Lung (tissue), 12 donors: ENCODE data around the gene SRPK2. TPM values are rescaled to one million over a fixed set of nuclear protein-coding genes. Genes with fewer than 3 reads are reported as not detected.
"Not testable (repeated sequence)": the region's sequence is repeated elsewhere in the genome, so short reads cannot be mapped to it uniquely, and the experiment has no call there.

Source experiments
- ATAC-seq: fragments of 200-7000 bp; cut with Tn5 transposase; one replicate; pipeline ENCODE4 v1.9.1; 2020; ENCODE audit warnings: moderate number of reproducible peaks; ENCODE audit not compliant: insufficient read depth, low FRiP score
- DNase-seq, 3 donors: peaks; one replicate each; pipeline ENCODE4 v3.0.0-alpha.2; 2013 to 2017
- H3K27ac ChIP-seq, 2 donors: one replicate each; pipeline ENCODE4 v1.5.1; 2013; ENCODE audit warnings: mild to moderate bottlenecking in 2 of 2, moderate library complexity in 2 of 2, control low read depth in 1 of 2, inconsistent platforms in 1 of 2, low read depth in 1 of 2, low read length in 1 of 2
- H3K27me3 ChIP-seq, 3 donors: one replicate each; pipeline ENCODE4 v1.5.1; 2013; ENCODE audit warnings: low read length in 2 of 3; ENCODE audit not compliant: control insufficient read depth in 3 of 3, insufficient read depth in 3 of 3
- H3K36me3 ChIP-seq, 4 donors: one replicate each; pipeline ENCODE4 v1.5.1; 2013; ENCODE audit warnings: low read length in 4 of 4, mild to moderate bottlenecking in 1 of 4, moderate library complexity in 1 of 4; ENCODE audit not compliant: control insufficient read depth in 4 of 4, insufficient read depth in 4 of 4
- H3K4me1 ChIP-seq, 5 donors: one replicate each; pipeline ENCODE4 v1.5.1; 2013; ENCODE audit warnings: low read length in 5 of 5, mild to moderate bottlenecking in 2 of 5, moderate library complexity in 1 of 5; ENCODE audit not compliant: control insufficient read depth in 5 of 5, insufficient read depth in 5 of 5
- H3K4me3 ChIP-seq: one replicate; pipeline ENCODE4 v1.5.1; 2013; ENCODE audit warnings: mild to moderate bottlenecking, control low read depth, moderate library complexity
- H3K9ac ChIP-seq, 2 donors: one replicate each; pipeline ENCODE4 v1.5.1; 2013; ENCODE audit warnings: low read length in 2 of 2, control low read depth in 1 of 2; ENCODE audit not compliant: insufficient read depth in 1 of 2
- H3K9me3 ChIP-seq, 4 donors: one replicate each; pipeline ENCODE4 v1.5.1; 2013; ENCODE audit warnings: low read length in 3 of 4, mild to moderate bottlenecking in 1 of 4, moderate library complexity in 1 of 4; ENCODE audit not compliant: control insufficient read depth in 4 of 4, insufficient read depth in 3 of 4
- WGBS, 2 donors: extraction: QIAGEN DNeasy Blood & Tissue Kit; methylation state at CpG; one replicate each; pipeline ENCODE4 v1.1.7; 2013; 5-methylcytosine and 5-hydroxymethylcytosine counted together
- polyA plus RNA-seq, 2 donors: library from polyadenylated mRNA; stranded (reverse); fragments of 200-250 nt; gene quantifications; one replicate each; pipeline ENCODE4 v1.2.1, GENCODE V29; 2013
- total RNA-seq, 2 donors: library from RNA; depleted of rRNA in 1 of 2; stranded (reverse); fragments of >200 nt in 1 of 2; gene quantifications; one replicate each; pipeline ENCODE4 v1.2.1, GENCODE V29; 2014 to 2021
- TF ChIP-seq, protein P1 (sequence below): IDR thresholded peaks from 2 replicates; pipeline ENCODE4 v1.5.1; 2012; ENCODE audit warnings: mild to moderate bottlenecking; ENCODE audit errors: control extremely low read depth, extremely low read depth
- donor health status: control.
- donor health status: control.
- donor health status: Bipolar disorder and iron deficiency.
- donor health status: healthy.
- donor health status: DM: yes; HTN: yes; CAD: no.

Gene SRPK2
- total and polyA plus RNA-seq, 4 donors: 10.8 to 71.2 (median 23.2) TPM

DNA sequence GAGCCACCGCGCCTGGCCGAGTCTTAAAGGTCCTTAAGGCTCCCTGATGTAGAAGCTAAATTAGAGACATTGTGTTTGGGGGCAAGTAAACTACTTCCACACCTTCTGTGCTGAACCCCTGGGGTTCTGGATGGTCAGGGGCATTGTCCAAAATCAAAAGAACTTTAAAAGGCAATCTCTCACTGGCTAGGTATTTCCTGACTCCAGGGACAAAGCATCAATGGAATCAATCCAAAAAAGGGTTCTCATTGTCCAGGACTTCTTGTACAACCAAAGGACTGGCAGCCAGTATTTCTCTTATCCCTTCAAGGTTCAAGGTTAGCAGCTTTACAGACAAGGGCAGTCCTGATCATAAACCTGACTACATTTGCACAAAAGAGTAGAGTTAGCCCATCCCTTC lies 24.0 kb downstream of the SRPK2 start:
- Histone ChIP-seq H3K36me3 (no peaks in the 10 kb centered on the region), H3K4me3 (no peak overlapping the region), H3K27ac (no peak overlapping the region), H3K27me3 (no peaks in the 10 kb centered on the region), H3K9ac (no peak overlapping the region), H3K4me1 (peaks cover 0 to 4% (median 0%) of the 10 kb centered on the region in 5 donors), H3K9me3 (no peaks in the 10 kb centered on the region)
- TF ChIP-seq, protein P1, sequence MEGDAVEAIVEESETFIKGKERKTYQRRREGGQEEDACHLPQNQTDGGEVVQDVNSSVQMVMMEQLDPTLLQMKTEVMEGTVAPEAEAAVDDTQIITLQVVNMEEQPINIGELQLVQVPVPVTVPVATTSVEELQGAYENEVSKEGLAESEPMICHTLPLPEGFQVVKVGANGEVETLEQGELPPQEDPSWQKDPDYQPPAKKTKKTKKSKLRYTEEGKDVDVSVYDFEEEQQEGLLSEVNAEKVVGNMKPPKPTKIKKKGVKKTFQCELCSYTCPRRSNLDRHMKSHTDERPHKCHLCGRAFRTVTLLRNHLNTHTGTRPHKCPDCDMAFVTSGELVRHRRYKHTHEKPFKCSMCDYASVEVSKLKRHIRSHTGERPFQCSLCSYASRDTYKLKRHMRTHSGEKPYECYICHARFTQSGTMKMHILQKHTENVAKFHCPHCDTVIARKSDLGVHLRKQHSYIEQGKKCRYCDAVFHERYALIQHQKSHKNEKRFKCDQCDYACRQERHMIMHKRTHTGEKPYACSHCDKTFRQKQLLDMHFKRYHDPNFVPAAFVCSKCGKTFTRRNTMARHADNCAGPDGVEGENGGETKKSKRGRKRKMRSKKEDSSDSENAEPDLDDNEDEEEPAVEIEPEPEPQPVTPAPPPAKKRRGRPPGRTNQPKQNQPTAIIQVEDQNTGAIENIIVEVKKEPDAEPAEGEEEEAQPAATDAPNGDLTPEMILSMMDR: no peak
- no peak for DNase-seq
- 93 to 94% methylated on average over 3 of the region's 3 CpGs for WGBS, 2 donors
- ATAC-seq: no peak

DNA sequence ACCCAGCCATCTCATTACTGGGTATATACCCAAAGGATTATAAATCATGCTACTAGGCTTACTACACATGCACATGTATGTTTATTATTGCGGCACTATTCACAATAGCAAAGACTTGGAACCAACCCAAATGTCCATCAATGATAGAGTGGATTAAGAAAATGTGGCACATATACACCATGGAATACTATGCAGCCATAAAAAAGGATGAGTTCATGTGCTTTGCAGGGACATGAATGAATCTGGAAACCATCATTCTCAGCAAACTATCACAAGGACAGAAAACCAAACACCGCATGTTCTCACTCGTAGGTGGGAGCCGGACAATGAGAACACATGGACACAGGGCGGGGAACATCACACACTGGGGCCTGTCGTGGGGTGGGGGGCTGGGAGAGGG lies 25.1 kb downstream of the SRPK2 start:
- H3K9ac ChIP-seq, H3K4me3 ChIP-seq, H3K36me3 ChIP-seq, ATAC-seq, H3K4me1 ChIP-seq, DNase-seq, H3K9me3 ChIP-seq, H3K27me3 ChIP-seq, H3K27ac ChIP-seq: not testable (repeated sequence)
- 96% methylated on average over 6 of the region's 6 CpGs for WGBS, 2 donors

DNA sequence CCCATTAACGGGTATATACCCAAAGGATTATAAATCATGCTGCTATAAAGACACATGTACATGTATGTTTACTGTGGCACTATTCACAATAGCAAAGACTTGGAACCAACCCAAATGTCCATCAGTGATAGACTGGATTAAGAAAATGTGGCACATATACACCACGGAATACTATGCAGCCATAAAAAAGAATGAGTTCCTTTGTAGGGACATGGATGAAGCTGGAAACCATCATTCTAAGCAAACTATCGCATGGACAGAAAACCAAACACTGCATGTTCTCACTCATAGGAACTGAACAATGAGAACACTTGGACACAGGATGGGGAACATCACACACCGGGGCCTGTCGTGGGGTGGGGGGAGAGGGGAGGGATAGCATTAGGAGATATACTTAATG lies 26.0 kb downstream of the SRPK2 start:
- H3K9ac ChIP-seq, H3K4me3 ChIP-seq, H3K4me1 ChIP-seq, ATAC-seq, H3K27ac ChIP-seq, H3K9me3 ChIP-seq, H3K36me3 ChIP-seq, H3K27me3 ChIP-seq, DNase-seq: not testable (repeated sequence)
- 94 to 95% methylated on average over 5 of the region's 5 CpGs for WGBS, 2 donors

DNA sequence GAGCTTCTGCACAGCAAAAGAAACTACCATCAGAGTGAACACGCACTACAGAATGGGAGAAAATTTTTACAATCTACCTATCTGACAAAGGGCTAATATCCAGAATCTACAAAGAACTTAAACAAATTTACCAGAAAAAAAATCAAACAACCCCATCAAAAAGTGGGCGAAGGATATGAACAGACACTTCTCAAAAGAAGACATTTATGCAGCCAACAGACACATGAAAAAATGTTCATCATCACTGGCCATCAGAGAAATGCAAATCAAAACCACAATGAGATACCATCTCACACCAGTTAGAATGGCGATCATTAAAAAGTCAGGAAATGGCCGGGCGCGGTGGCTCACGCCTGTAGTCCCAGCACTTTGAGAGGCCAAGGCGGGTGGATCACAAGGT lies 26.7 kb downstream of the SRPK2 start:
- H3K4me1 ChIP-seq, H3K27ac ChIP-seq, H3K27me3 ChIP-seq, H3K9ac ChIP-seq, DNase-seq, H3K4me3 ChIP-seq, ATAC-seq, H3K36me3 ChIP-seq, H3K9me3 ChIP-seq: not testable (repeated sequence)
- WGBS, 2 donors: 94 to 97% methylated on average over 8 of the region's 8 CpGs

DNA sequence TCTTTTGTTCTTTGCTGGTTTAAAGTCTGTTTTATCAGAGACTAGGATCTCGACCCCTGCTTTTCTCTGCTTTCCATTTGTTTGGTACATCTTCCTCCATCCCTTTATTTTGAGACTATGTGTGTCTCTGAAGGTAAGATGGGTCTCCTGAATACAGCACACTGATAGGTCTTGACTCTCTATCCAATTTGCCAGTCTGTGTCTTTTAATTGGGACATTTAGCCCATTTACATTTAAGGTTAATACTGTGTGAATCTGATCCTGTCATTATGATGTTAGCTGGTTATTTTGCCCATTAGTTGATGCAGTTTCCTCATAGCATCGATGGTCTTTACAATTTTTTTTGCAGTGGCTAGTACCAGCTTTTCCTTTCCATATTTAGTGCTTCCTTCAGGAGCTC lies 28.6 kb downstream of the SRPK2 start:
- 78 to 88% methylated on average over 2 of the region's 2 CpGs for WGBS, 2 donors
- not testable (repeated sequence) for ATAC-seq, H3K4me3 ChIP-seq, H3K27ac ChIP-seq, H3K4me1 ChIP-seq, H3K27me3 ChIP-seq, H3K9ac ChIP-seq, H3K9me3 ChIP-seq, DNase-seq, H3K36me3 ChIP-seq
